Fibroblast of the aortic adventitia (primary cell): ENCODE measurements around the gene GNAS-AS1. TPM values are rescaled to one million over a fixed set of nuclear protein-coding genes. Genes with fewer than 3 reads are reported as not detected.
"Not testable (repeated sequence)": the region's sequence is repeated elsewhere in the genome, so short reads cannot be mapped to it uniquely, and the experiment has no call there.

Experiments used
- DNase-seq: peaks from one replicate; pipeline ENCODE4 v3.0.0-alpha.2; 2010; ENCODE audit warnings: low read depth
- H3K4me3 ChIP-seq: 2 replicates; pipeline ENCODE4 v1.5.1; 2011; ENCODE audit warnings: low read depth, mild to moderate bottlenecking, control low read depth, low read length, moderate library complexity
- total RNA-seq: library from RNA; depleted of rRNA; stranded (reverse); fragments of >200 nt; gene quantifications from 2 replicates; pipeline ENCODE4 v1.2.3, GENCODE V29; 2012; ENCODE audit warnings: low replicate concordance
- TF ChIP-seq, protein P1 (sequence below): IDR thresholded peaks from 2 replicates; pipeline ENCODE4 v1.5.1; 2011; ENCODE audit warnings: mild to moderate bottlenecking, low read length, control low read depth, inconsistent platforms; ENCODE audit not compliant: insufficient read depth

The GNAS-AS1 gene
- total RNA-seq, 1 donor = 0.81 TPM

DNA sequence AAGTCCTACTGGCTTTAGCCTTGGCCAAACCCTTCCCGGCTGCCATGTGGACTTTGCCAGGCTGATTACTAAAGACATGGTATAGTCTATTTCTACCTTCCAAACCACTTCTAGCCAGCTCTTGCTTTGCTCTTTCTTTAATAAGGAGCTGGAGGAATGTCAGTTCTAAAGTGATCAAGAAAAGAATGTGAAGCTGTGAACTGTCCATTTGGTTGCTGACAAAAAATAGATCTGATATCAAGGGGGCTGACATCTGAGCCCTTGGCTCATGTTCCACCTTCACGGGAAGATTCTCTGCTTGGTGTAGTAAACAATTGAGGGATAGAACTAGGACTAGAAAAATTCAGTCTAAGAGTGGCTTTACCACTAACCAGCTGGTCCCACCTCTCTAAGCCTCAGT is 22.6 kb downstream of the GNAS-AS1 start:
- no peak for DNase-seq
- TF ChIP-seq, protein P1, sequence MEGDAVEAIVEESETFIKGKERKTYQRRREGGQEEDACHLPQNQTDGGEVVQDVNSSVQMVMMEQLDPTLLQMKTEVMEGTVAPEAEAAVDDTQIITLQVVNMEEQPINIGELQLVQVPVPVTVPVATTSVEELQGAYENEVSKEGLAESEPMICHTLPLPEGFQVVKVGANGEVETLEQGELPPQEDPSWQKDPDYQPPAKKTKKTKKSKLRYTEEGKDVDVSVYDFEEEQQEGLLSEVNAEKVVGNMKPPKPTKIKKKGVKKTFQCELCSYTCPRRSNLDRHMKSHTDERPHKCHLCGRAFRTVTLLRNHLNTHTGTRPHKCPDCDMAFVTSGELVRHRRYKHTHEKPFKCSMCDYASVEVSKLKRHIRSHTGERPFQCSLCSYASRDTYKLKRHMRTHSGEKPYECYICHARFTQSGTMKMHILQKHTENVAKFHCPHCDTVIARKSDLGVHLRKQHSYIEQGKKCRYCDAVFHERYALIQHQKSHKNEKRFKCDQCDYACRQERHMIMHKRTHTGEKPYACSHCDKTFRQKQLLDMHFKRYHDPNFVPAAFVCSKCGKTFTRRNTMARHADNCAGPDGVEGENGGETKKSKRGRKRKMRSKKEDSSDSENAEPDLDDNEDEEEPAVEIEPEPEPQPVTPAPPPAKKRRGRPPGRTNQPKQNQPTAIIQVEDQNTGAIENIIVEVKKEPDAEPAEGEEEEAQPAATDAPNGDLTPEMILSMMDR = no peak
- no peak overlapping the region for H3K4me3 ChIP-seq

DNA sequence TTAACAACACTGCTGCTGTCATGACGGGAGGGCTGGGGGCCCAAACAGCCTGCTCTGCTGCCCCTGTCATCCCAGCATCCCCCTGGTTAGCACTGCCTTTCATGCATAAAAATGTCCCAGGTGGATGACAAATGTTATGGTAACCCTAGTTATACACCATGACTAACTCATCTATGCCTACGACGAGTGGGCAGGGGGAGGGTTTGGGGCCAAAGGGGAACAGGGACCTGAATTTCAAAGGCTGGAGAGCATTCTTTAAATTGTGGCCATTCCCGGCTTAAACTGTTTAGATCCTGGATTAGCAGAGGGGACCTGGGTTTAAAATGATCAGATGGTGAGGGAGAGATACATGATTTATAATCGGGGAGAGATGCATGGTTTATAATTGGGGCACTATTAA is 24.4 kb downstream of the GNAS-AS1 start:
- TF ChIP-seq, protein P1 = no peak
- DNase-seq = no peak
- no peak overlapping the region for H3K4me3 ChIP-seq

DNA sequence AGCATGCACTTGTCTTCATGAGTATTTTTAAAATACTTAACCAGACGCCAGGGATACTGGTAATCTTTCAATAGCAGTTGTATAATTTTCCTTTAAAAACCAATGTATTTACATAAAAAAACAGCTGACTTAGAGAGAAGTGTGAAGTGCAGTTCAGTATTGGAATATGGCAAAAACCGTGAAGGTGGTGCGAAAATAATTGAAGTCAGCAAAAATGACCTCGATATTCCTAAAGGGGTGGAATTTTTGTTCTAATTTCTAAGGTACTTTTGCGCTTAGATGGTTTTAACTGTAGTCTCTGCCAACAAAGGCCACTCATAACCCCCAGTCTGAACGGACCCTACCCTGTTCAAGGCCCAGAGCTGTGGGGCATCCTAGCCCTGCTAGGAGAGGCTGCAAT is 25.3 kb downstream of the GNAS-AS1 start:
- DNase-seq = no peak
- TF ChIP-seq, protein P1 = no peak

DNA sequence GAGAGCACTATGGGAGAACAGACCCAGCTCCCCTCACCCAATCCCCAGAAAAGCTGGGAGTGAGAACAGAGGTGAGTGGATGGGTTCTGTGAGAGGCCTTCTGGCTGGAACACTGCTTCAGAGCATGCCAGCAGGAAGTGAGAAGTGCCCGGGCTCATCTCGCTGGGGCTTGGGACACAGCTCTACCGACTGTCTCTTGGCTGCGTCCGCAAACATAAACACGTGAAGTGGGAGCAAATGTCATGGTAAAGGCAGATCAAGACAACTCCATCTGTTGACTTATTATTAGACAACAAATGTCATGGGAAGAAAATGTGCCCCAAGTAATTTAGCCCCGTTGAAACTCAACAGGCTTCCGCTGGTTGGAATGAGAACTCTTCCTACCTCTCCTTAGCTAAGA is 25.9 kb downstream of the GNAS-AS1 start:
- no peak overlapping the region for H3K4me3 ChIP-seq
- TF ChIP-seq, protein P1 = no peak
- no peak for DNase-seq

More for the DNA sequence above, 25.3 kb downstream of the GNAS-AS1 start:
- H3K4me3 ChIP-seq = no peak overlapping the region

DNA sequence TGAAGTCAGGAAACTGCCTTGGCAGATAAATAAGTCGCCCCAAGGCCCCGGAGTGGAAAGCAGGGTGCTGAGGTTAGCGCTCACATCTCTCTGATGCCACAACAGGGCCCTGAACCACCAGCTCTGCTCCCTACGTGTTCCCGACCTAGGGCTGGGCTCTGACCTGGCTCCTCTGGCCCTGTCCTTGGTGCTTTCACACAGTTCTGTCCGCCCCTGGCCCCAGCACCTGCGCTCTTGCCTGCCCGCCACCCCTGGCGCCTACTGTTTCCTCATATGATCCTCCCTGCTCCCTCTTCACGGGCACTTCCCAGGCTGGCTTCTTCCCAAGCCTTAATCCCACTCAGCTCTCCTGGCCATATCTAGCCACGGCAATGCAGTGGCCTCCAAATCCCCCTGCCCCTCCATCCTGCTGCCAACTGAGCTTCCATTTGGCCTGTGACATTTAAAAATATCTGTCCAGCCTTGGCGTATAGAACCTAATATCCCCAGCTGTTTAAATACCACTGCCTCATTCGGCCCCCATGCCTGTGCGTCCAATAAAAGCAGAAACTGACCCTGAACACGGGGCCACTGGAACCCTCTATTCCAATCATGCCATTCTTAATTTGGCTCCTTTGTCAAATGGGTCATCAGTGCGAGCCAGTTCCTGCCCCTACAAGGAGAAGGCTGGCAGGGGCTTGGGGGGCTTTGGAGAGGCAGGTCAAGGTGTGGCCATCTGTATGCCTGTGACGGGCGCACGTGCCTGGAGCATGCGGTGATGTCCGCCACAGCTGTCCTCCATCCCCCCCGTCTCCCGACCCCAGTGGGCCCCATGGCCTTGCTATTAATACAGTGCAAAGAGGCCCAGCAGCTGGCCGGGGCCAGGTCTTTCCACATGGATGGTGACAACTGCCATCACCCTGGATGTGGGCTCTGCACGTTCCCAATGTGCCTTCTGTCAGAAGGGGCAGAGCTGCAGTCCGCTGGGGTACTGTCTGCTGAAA is 27.7 kb downstream of the GNAS-AS1 start:
- no peak for DNase-seq
- TF ChIP-seq, protein P1 = no peak
- H3K4me3 ChIP-seq = no peak overlapping the region

DNA sequence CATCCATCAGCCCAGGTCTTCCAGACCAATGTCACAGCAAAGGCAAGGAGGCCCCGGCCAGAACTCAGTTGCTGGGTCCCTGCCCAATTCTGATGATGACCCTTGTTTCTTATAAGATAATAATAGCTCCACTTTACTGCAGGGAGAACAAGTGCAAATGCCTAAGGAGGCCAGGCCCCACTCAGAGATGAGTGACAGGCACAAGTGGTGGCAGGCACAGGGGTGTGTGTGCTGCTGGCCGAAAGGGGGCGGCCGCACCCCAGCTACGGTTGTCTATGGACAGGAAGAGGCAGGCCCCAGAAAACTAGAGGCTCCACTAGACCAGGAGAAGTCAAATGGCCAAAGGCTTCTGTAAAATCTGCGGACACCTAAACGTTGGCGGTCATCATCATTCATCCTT is 28.6 kb downstream of the GNAS-AS1 start:
- no peak for DNase-seq
- no peak overlapping the region for H3K4me3 ChIP-seq
- TF ChIP-seq, protein P1 = no peak

DNA sequence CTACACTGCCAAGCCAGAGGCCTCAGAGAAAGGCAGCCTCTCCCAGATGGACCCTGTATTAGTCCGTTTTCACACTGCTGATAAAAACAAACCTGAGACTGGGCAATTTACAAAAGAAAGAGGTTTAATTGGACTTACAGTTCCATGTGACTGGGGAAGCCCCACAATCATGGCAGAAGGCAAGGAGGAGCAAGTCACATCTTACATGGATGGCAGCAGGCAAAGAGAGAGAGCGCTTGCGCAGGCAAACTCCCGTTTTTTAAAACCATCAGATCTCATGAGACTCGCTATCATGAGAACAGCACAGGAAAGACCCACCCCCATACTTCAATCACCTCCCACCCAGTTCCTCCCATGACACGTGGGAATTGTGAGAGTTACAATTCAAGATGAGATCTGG is 30.2 kb downstream of the GNAS-AS1 start:
- DNase-seq, H3K4me3 ChIP-seq: not testable (repeated sequence)
